Stomach (tissue), 9 donors: ENCODE data around the gene TFAP2B. TPM values are rescaled to one million over a fixed set of nuclear protein-coding genes. Genes with fewer than 3 reads are reported as not detected.

ENCODE experiments used
- DNase-seq, 2 donors: peaks; one replicate each; pipeline versions ENCODE4 v3.0.0 to v3.0.0-alpha.2; 2013 to 2019
- H3K27ac ChIP-seq, 5 donors: fragments of 200-600 bp in 4 of 5; sonication (generic) in 4 of 5; one replicate each; pipeline ENCODE4 v1.5.1; 2013 to 2019; ENCODE audit warnings: mild to moderate bottlenecking in 1 of 5, moderate library complexity in 1 of 5
- H3K27me3 ChIP-seq, 3 donors: fragments of 200-600 bp; sonication (generic); one replicate each; pipeline ENCODE4 v1.5.1; 2017 to 2019; ENCODE audit warnings: mixed run types in 1 of 3
- H3K36me3 ChIP-seq, 4 donors: fragments of 200-600 bp; sonication (generic); 1 replicate in 3 of 4; 2 replicates in 1 of 4; pipeline ENCODE4 v1.5.1; 2016 to 2019
- H3K4me1 ChIP-seq, 4 donors: fragments of 200-600 bp; sonication (generic); one replicate each; pipeline ENCODE4 v1.5.1; 2016 to 2019
- H3K4me3 ChIP-seq, 4 donors: fragments of 200-600 bp; sonication (generic) in 3 of 4; one replicate each; pipeline ENCODE4 v1.5.1; 2016 to 2019; ENCODE audit warnings: mild to moderate bottlenecking in 1 of 4
- H3K9me3 ChIP-seq, 4 donors: fragments of 200-600 bp; sonication (generic); one replicate each; pipeline ENCODE4 v1.5.1; 2016 to 2019
- EP300 ChIP-seq: sonication (generic); formaldehyde crosslinking; IDR thresholded peaks from one replicate; pipeline ENCODE4 v1.6.1; 2017; ENCODE audit warnings: antibody characterized with exemption
- POLR2A ChIP-seq, 4 donors: fragments of 450-650 bp; IDR thresholded peaks; one replicate each; pipeline ENCODE4 v1.6.1; 2016; ENCODE audit warnings: antibody characterized with exemption in 4 of 4, control low read depth in 2 of 4, mild to moderate bottlenecking in 1 of 4, moderate library complexity in 1 of 4
- POLR2AphosphoS5 ChIP-seq, 3 donors: sonication (generic); formaldehyde crosslinking; IDR thresholded peaks; one replicate each; pipeline ENCODE4 v1.6.1; 2016; ENCODE audit warnings: antibody characterized with exemption in 3 of 3
- WGBS, 5 donors: extraction: QIAGEN DNeasy Blood & Tissue Kit in 3 of 5; methylation state at CpG; one replicate each; pipeline versions ENCODE4 v1.1.5 to v1.1.7; 2013 to 2018; 5-methylcytosine and 5-hydroxymethylcytosine counted together
- intact Hi-C: fragments of 100-400 bp; cut with DNase I; formaldehyde crosslinking; loops from one replicate; pipeline ENCODE4 v1.15.1; 2023; ENCODE audit warnings: low total_unique reads
- polyA plus RNA-seq, 3 donors: library from polyadenylated mRNA; stranded (reverse); fragments of 200-250 nt; gene quantifications; one replicate each; pipeline ENCODE4 v1.2.3, GENCODE V29; 2013
- total RNA-seq, 5 donors: library from RNA; depleted of rRNA; stranded (reverse); fragments of >200 nt; gene quantifications; one replicate each; pipeline versions ENCODE4 v1.1.0 to v1.2.3, GENCODE V29; 2014 to 2016
- TF ChIP-seq, protein P1 (sequence below), 7 experiments: fragments of 450-650 bp in 4 of 7; fragments of 200-600 bp in 3 of 7; sonication (generic) in 3 of 7; IDR thresholded peaks; one replicate each; pipeline ENCODE4 v1.5.1; 2016 to 2019; ENCODE audit warnings: antibody characterized with exemption in 7 of 7, control low read depth in 2 of 7, mild to moderate bottlenecking in 1 of 7
- donor health status: healthy with polysubstance abuse.
- donor health status: Bipolar disorder and iron deficiency.
- donor health status: healthy.

Gene TFAP2B
- total and polyA plus RNA-seq, 8 donors = under 0.01 to 1.9 TPM; not detected in 6

DNA sequence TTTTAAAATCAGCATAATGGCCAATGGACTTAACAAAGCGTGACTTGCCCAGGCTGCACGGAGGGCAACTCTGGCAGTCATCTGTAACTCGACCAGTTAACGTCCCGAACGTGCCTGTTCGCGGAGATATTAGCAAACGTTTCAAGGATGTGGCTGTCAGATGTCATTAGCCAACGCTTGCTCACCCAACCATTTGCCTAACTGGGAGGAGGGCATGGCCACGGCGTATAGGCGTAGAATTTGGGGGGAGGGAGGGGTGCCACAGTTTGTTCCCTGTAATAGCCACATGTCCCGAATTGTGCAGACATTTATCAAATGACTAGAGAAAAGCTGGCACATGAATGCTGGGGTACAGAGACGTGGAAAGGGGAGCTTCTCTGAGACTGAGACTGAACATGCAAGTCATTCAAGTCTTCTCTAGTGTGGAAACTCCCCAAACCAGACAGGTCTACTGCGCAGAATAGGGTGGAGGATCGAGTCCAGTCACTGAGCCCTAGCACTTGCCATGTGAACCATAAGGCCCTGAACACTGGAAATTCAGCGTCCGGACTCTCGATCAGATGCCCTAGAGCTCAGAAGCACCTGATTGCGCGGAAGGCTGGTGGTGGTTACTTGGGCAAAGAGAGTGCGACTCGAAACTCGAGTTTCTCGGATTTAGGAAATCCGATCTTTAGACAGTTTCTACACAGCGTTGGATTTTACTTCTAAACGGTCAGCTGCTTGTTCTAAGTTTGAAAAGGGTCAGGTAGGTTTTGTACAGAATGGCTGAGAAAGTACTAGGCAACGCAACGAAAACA lies 32.6 kb downstream of the TFAP2B start:
- H3K36me3 ChIP-seq = no peaks in the 10 kb centered on the region
- H3K27ac ChIP-seq = no peak overlapping the region
- DNase-seq = no peak
- 10 to 23% (median 12%) methylated on average over 30 to 31 of the region's 31 CpGs for WGBS, 5 donors
- H3K4me1 ChIP-seq = peaks cover 8 to 24% (median 14%) of the 10 kb centered on the region in 4 donors
- no peak for TF ChIP-seq POLR2A (IDR thresholded peaks at IDR 0.05)
- TF ChIP-seq, protein P1, sequence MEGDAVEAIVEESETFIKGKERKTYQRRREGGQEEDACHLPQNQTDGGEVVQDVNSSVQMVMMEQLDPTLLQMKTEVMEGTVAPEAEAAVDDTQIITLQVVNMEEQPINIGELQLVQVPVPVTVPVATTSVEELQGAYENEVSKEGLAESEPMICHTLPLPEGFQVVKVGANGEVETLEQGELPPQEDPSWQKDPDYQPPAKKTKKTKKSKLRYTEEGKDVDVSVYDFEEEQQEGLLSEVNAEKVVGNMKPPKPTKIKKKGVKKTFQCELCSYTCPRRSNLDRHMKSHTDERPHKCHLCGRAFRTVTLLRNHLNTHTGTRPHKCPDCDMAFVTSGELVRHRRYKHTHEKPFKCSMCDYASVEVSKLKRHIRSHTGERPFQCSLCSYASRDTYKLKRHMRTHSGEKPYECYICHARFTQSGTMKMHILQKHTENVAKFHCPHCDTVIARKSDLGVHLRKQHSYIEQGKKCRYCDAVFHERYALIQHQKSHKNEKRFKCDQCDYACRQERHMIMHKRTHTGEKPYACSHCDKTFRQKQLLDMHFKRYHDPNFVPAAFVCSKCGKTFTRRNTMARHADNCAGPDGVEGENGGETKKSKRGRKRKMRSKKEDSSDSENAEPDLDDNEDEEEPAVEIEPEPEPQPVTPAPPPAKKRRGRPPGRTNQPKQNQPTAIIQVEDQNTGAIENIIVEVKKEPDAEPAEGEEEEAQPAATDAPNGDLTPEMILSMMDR (IDR thresholded peaks at IDR 0.05) = no peak
- TF ChIP-seq POLR2AphosphoS5 (IDR thresholded peaks at IDR 0.05) = no peak
- no peak for TF ChIP-seq EP300
- peaks cover 0 to 4% (median 1%) of the 10 kb centered on the region in 4 donors for H3K9me3 ChIP-seq
- no peak overlapping the region for H3K4me3 ChIP-seq
- intact Hi-C loops = no loop called here
- H3K27me3 ChIP-seq = peaks cover 30 to 89% (median 59%) of the 10 kb centered on the region in 3 donors

- Histone ChIP-seq H3K4me3 (no peak overlapping the region), H3K27me3 (peaks cover 28 to 68% (median 36%) of the 10 kb centered on the region in 3 donors), H3K9me3 (peaks cover 0 to 5% (median 4%) of the 10 kb centered on the region in 4 donors), H3K36me3 (no peaks in the 10 kb centered on the region), H3K4me1 (peaks cover 8 to 23% (median 14%) of the 10 kb centered on the region in 4 donors), H3K27ac (no peak overlapping the region)
- no peak for DNase-seq
- 23 to 31% (median 26%) methylated on average over 6 of the region's 6 CpGs for WGBS, 5 donors
- TF ChIP-seq, protein P1 (IDR thresholded peaks at IDR 0.05) = no peak
- no peak for TF ChIP-seq POLR2AphosphoS5 (IDR thresholded peaks at IDR 0.05)
- TF ChIP-seq POLR2A (IDR thresholded peaks at IDR 0.05) = no peak
- no peak for TF ChIP-seq EP300
- intact Hi-C loops = no loop called here
Measured at GRCh38 chr6:50853939-50854338, 35.3 kb downstream of the TFAP2B start.

DNA sequence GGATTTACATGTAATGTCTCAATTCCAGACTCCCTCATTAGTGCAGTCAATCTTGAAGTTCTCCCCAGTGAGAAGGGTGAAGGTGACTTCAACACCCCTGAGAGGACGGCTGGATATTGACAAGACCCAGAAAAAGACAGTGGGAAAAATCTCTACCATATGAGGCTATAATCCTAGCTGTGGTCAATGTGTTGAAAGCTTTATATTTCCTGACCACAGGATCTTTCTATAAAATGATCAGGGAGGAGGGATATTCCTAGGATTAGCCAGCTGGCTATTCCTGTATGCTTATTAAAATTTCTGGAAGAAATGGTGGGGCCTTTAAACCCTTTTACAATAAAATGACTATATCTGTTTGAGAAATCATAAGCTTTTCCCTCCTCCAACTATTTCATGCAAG lies 43.0 kb downstream of the TFAP2B start:
- Histone ChIP-seq H3K27ac (no peak overlapping the region), H3K9me3 (peaks cover 0 to 4% (median 2%) of the 10 kb centered on the region in 4 donors), H3K4me3 (no peak overlapping the region), H3K36me3 (no peaks in the 10 kb centered on the region), H3K4me1 (no peaks in the 10 kb centered on the region), H3K27me3 (peaks cover 0 to 6% (median 0%) of the 10 kb centered on the region in 3 donors)
- WGBS, 5 donors = 0% methylated on average over 1 of the region's 1 CpG
- TF ChIP-seq, protein P1 (IDR thresholded peaks at IDR 0.05) = no peak
- TF ChIP-seq EP300 (no peak), POLR2A (IDR thresholded peaks at IDR 0.05) (no peak), POLR2AphosphoS5 (IDR thresholded peaks at IDR 0.05) (no peak)
- DNase-seq = no peak
- intact Hi-C loops = no loop called here

GRCh38 chr6:50862176-50862575 lies 43.5 kb downstream of the TFAP2B start:
- Histone ChIP-seq H3K9me3 (peaks cover 0 to 4% (median 2%) of the 10 kb centered on the region in 4 donors), H3K27me3 (peaks cover 0 to 5% (median 0%) of the 10 kb centered on the region in 3 donors), H3K4me1 (no peaks in the 10 kb centered on the region), H3K36me3 (no peaks in the 10 kb centered on the region), H3K4me3 (no peak overlapping the region), H3K27ac (no peak overlapping the region)
- no peak for DNase-seq
- intact Hi-C loops = no loop called here
- 58 to 68% (median 62%) methylated on average over 3 of the region's 3 CpGs for WGBS, 5 donors
- TF ChIP-seq, protein P1 (IDR thresholded peaks at IDR 0.05) = no peak
- TF ChIP-seq POLR2A (IDR thresholded peaks at IDR 0.05) = no peak
- TF ChIP-seq EP300 = no peak
- TF ChIP-seq POLR2AphosphoS5 (IDR thresholded peaks at IDR 0.05) = no peak
